ENCODE measurements around the gene HPCAL1.

HPCAL1 gene

GRCh38 chr2:10343658-10344057 is 41.0 kb downstream of the HPCAL1 start:
- Histone ChIP-seq H3K9me2 (replicated peaks; ENCODE audit: low read depth, low read length) (no peaks in the 10 kb centered on the region), H4K20me1 (ENCODE audit: insufficient read depth, low read length, poor library complexity, severe bottlenecking) (peaks cover 14% of the 10 kb centered on the region), H3K4me2 (ENCODE audit: low read depth, low read length, poor library complexity, severe bottlenecking) (no peak overlapping the region), H3F3A (ENCODE audit: low read depth) (no peaks in the 10 kb centered on the region), H3K4me1 (ENCODE audit: insufficient read depth, low read length, poor library complexity, severe bottlenecking) (peaks cover 25% of the 10 kb centered on the region), H3K36me3 (ENCODE audit: insufficient read depth, low read length) (peaks cover 9% of the 10 kb centered on the region; the same call in 1 of the 2 replicates), H2AFZ (ENCODE audit: low read length) (no peak overlapping the region), H3K9ac (ENCODE audit: low read depth, low read length, poor library complexity, severe bottlenecking) (no peak overlapping the region), H3K27me3 (ENCODE audit: insufficient read depth, low read length, poor library complexity, severe bottlenecking) (no peaks in the 10 kb centered on the region), H3K4me3 (ENCODE audit: low read length, poor library complexity, severe bottlenecking) (no peak overlapping the region), H3K79me2 (ENCODE audit: insufficient read depth, low read length) (peaks cover 90% of the 10 kb centered on the region), H3K9me3 (ENCODE audit: insufficient read depth, low read depth, low read length) (no peaks in the 10 kb centered on the region)
- TF ChIP-seq EZH2phosphoT487 (IDR thresholded peaks at IDR 0.05; ENCODE audit: borderline replicate concordance): no peak
- TF ChIP-seq CTCF (conservative IDR thresholded peaks at IDR 0.05; ENCODE audit: low read length): no peak

GRCh38 chr2:10344105-10345066 is 41.7 kb downstream of the HPCAL1 start:
- Histone ChIP-seq H3K4me2 (ENCODE audit: low read depth, low read length, poor library complexity, severe bottlenecking) (no peak overlapping the region), H3K4me1 (ENCODE audit: insufficient read depth, low read length, poor library complexity, severe bottlenecking) (peaks cover 31% of the 10 kb centered on the region)

GRCh38 chr2:10345126-10345525 is 42.4 kb downstream of the HPCAL1 start:
- H4K20me1 ChIP-seq (ENCODE audit: insufficient read depth, low read length, poor library complexity, severe bottlenecking): peaks cover 14% of the 10 kb centered on the region

More at GRCh38 chr2:10344105-10345066, 41.7 kb downstream of the HPCAL1 start:
- H3K9ac ChIP-seq (ENCODE audit: low read depth, low read length, poor library complexity, severe bottlenecking): no peak overlapping the region
- no peak overlapping the region for H3K4me3 ChIP-seq (ENCODE audit: low read length, poor library complexity, severe bottlenecking)
- no peaks in the 10 kb centered on the region for H3K27me3 ChIP-seq (ENCODE audit: insufficient read depth, low read length, poor library complexity, severe bottlenecking)
- H3K36me3 ChIP-seq (ENCODE audit: insufficient read depth, low read length): peaks cover 6% of the 10 kb centered on the region; the same call in 1 of the 2 replicates
- no peak overlapping the region for H2AFZ ChIP-seq (ENCODE audit: low read length)
- H3K79me2 ChIP-seq (ENCODE audit: insufficient read depth, low read length): peaks cover 91% of the 10 kb centered on the region
- TF ChIP-seq EZH2phosphoT487 (IDR thresholded peaks at IDR 0.05; ENCODE audit: borderline replicate concordance): no peak
- TF ChIP-seq CTCF (conservative IDR thresholded peaks at IDR 0.05; ENCODE audit: low read length): no peak
- no peaks in the 10 kb centered on the region for H3K9me2 ChIP-seq (replicated peaks; ENCODE audit: low read depth, low read length)
- H3F3A ChIP-seq (ENCODE audit: low read depth): no peaks in the 10 kb centered on the region
- no peaks in the 10 kb centered on the region for H3K9me3 ChIP-seq (ENCODE audit: insufficient read depth, low read depth, low read length)
- H4K20me1 ChIP-seq (ENCODE audit: insufficient read depth, low read length, poor library complexity, severe bottlenecking): peaks cover 14% of the 10 kb centered on the region

More at GRCh38 chr2:10345126-10345525, 42.4 kb downstream of the HPCAL1 start:
- no peaks in the 10 kb centered on the region for H3K9me2 ChIP-seq (replicated peaks; ENCODE audit: low read depth, low read length)
- H3K4me2 ChIP-seq (ENCODE audit: low read depth, low read length, poor library complexity, severe bottlenecking): no peak overlapping the region
- no peak for TF ChIP-seq EZH2phosphoT487 (IDR thresholded peaks at IDR 0.05; ENCODE audit: borderline replicate concordance)
- TF ChIP-seq CTCF (conservative IDR thresholded peaks at IDR 0.05; ENCODE audit: low read length): no peak
- H3K36me3 ChIP-seq (ENCODE audit: insufficient read depth, low read length): peaks cover under 1% of the 10 kb centered on the region; the same call in 1 of the 2 replicates
- peaks cover 31% of the 10 kb centered on the region for H3K4me1 ChIP-seq (ENCODE audit: insufficient read depth, low read length, poor library complexity, severe bottlenecking)
- H2AFZ ChIP-seq (ENCODE audit: low read length): no peak overlapping the region
- H3K27me3 ChIP-seq (ENCODE audit: insufficient read depth, low read length, poor library complexity, severe bottlenecking): no peaks in the 10 kb centered on the region
- no peaks in the 10 kb centered on the region for H3F3A ChIP-seq (ENCODE audit: low read depth)
- no peak overlapping the region for H3K4me3 ChIP-seq (ENCODE audit: low read length, poor library complexity, severe bottlenecking)
- peaks cover 90% of the 10 kb centered on the region for H3K79me2 ChIP-seq (ENCODE audit: insufficient read depth, low read length)
- H3K9me3 ChIP-seq (ENCODE audit: insufficient read depth, low read depth, low read length): no peaks in the 10 kb centered on the region
- H3K9ac ChIP-seq (ENCODE audit: low read depth, low read length, poor library complexity, severe bottlenecking): no peak overlapping the region

Measured in Loucy (cell line).